K562 (cell line): ENCODE data around the gene CRYBB1. TPM values are rescaled to one million over a fixed set of nuclear protein-coding genes. Genes with fewer than 3 reads are reported as not detected.

Experiments
- E4F1 ChIP-seq: fragments of 250-450 bp; sonication (Bioruptor Pico); IDR thresholded peaks from 2 replicates; pipeline ENCODE4 v1.5.0; 2021; ENCODE audit warnings: mild to moderate bottlenecking, borderline replicate concordance
- ETV1 ChIP-seq: fragments of 450-650 bp; conservative IDR thresholded peaks from 2 replicates; pipeline ENCODE4 v1.6.1; 2016; ENCODE audit warnings: missing genetic modification characterization, control low read depth, low read depth, missing compliant biosample characterization
- FOSL1 ChIP-seq: fragments of 200-800 bp; sonication (Bioruptor generic); conservative IDR thresholded peaks from 2 replicates; pipeline ENCODE4 v1.6.1; 2016; ENCODE audit warnings: missing genetic modification characterization, missing compliant biosample characterization
- HNRNPL ChIP-seq: fragments of 200-400 bp; formaldehyde crosslinking; IDR thresholded peaks from 2 replicates; pipeline ENCODE4 v1.6.1; 2017; ENCODE audit warnings: low read depth, mild to moderate bottlenecking, low read length
- KAT8 ChIP-seq: fragments of 450-650 bp; IDR thresholded peaks from 2 replicates; pipeline ENCODE4 v1.6.1; 2016; ENCODE audit warnings: low read depth, mild to moderate bottlenecking
- PML ChIP-seq: IDR thresholded peaks from 2 replicates; pipeline ENCODE4 v1.6.1; 2012; ENCODE audit warnings: low read length, inconsistent platforms
- POLR2AphosphoS2 ChIP-seq: IDR thresholded peaks from 2 replicates; pipeline ENCODE4 v1.6.1; 2012; ENCODE audit warnings: low read length, improper control_type of control experiment
- POLR3G ChIP-seq: IDR thresholded peaks from 2 replicates; pipeline ENCODE4 v1.6.1; 2011; ENCODE audit not compliant: insufficient read length, insufficient replicate concordance; ENCODE audit errors: extremely low read depth
- SIN3B ChIP-seq: fragments of 450-650 bp; IDR thresholded peaks from 2 replicates; pipeline ENCODE4 v1.6.1; 2017; ENCODE audit warnings: low read depth, mild to moderate bottlenecking, moderate library complexity
- TAF1 ChIP-seq: IDR thresholded peaks from 2 replicates; pipeline ENCODE4 v1.6.1; 2011; ENCODE audit warnings: mild to moderate bottlenecking, low read length, moderate library complexity; ENCODE audit not compliant: insufficient read depth, control insufficient read depth, severe bottlenecking; ENCODE audit errors: extremely low read depth
- ZNF408 ChIP-seq: fragments of 250-450 bp; sonication (Bioruptor Pico); IDR thresholded peaks from 2 replicates; pipeline ENCODE4 v1.4.0; 2020; ENCODE audit warnings: low read depth, mild to moderate bottlenecking, moderate library complexity
- ZNF431 ChIP-seq: sonication (generic); formaldehyde crosslinking; IDR thresholded peaks from 2 replicates; pipeline ENCODE4 v1.8.0; 2022; ENCODE audit warnings: mild to moderate bottlenecking, missing genetic modification reagents
- ZNF717 ChIP-seq: fragments of 250-450 bp; sonication (Bioruptor Pico); IDR thresholded peaks from 2 replicates; pipeline ENCODE4 v1.5.0; 2021
- ZNF75A ChIP-seq: fragments of 450-650 bp; formaldehyde crosslinking; IDR thresholded peaks from 2 replicates; pipeline ENCODE4 v1.4.0; 2020; ENCODE audit warnings: mild to moderate bottlenecking
- polyA plus RNA-seq, 8 experiments: library from polyadenylated mRNA; depleted of rRNA in 4 of 8; stranded (reverse) in 5 of 8; unstranded in 3 of 8; fragments of >200 nt; fragmentation: Nextera tagmentation in 2 of 8; fragmentation: Illumina TruSeq in 1 of 8; extraction: Ambion mirVana in 2 of 8; extraction: Trizol in 1 of 8; gene quantifications; 2 replicates each; pipeline versions ENCODE4 v1.2.1 to v1.2.3, GENCODE V29; 2011 to 2014; ENCODE audit warnings: inconsistent platforms in 1 of 8, missing spikeins in 1 of 8
- total RNA-seq, 7 experiments: library from RNA; depleted of rRNA in 6 of 7; stranded (reverse); fragments of >200 nt in 6 of 7; fragmentation: Illumina TruSeq in 2 of 7; extraction: Trizol in 2 of 7; gene quantifications; 2 replicates each; pipeline versions ENCODE4 v1.2.1 to v1.2.3, GENCODE V29; 2011 to 2021; ENCODE audit warnings: low replicate concordance in 1 of 7
- TF ChIP-seq, protein P1 (sequence below), 2 experiments: fragments of 450-650 bp in 1 of 2; sonication (generic) in 1 of 2; formaldehyde crosslinking in 1 of 2; IDR thresholded peaks; 2 replicates each; pipeline versions ENCODE4 v1.7.1 to v1.9.0; 2016 to 2022; ENCODE audit warnings: inconsistent platforms in 1 of 2, mild to moderate bottlenecking in 1 of 2, missing genetic modification reagents in 1 of 2
- TF ChIP-seq, protein P2 (sequence below): sonication (generic); formaldehyde crosslinking; IDR thresholded peaks from 2 replicates; pipeline ENCODE4 v1.9.0; 2022; ENCODE audit warnings: mild to moderate bottlenecking, missing genetic modification reagents

CRYBB1 gene
- total and polyA plus RNA-seq, 9 of the 15 experiments (the other 6 are each of a cell fraction or from before 2014, with no cell fraction given) = 0.16 to 0.45 (median 0.33) TPM; not detected in 2

DNA sequence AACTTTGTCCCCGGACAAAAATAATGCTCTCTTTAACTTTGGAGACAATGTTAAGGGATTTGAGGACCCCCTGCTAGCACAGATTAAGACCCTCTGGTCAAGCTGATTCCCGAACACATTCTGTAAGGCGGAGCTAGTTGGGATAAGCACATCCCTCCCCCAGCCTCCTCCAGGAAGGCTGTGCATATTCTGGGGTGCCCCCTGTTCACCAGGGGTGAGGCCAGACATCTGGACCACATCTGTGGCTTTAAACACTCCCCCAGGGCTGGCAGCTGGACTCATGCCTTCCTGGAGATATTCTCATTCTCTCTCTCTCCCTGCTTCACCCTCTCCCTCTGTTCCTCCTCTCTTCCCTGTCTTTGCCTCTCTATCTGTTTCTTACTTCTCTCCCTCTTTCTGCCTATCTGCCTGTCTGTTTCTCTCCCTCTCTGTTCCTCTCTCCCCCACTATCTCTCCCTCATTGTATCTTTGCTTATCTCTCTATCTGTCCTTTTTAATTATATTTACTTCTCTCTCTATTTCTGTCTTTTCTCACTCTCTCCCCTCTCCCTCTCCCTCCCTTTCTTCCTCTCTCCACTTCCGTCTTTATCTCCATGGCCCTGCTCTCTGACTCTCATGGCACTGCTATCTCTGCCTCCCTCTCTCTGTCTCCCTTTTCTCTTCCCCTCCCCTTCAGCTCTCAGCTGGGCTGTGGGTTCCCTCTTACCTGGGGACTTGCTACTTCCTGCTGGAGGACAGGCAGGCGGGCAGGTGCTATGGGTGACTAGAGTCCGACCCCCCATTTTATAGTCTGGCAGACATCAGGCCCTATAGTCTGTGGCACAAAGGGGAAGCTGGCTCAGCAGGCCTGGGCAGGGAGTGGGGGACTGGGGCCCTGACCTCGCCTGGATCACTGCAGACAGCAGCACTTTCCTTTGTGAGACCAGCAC is at the start of gene CRYBB1 (continued):
- TF ChIP-seq, protein P1, sequence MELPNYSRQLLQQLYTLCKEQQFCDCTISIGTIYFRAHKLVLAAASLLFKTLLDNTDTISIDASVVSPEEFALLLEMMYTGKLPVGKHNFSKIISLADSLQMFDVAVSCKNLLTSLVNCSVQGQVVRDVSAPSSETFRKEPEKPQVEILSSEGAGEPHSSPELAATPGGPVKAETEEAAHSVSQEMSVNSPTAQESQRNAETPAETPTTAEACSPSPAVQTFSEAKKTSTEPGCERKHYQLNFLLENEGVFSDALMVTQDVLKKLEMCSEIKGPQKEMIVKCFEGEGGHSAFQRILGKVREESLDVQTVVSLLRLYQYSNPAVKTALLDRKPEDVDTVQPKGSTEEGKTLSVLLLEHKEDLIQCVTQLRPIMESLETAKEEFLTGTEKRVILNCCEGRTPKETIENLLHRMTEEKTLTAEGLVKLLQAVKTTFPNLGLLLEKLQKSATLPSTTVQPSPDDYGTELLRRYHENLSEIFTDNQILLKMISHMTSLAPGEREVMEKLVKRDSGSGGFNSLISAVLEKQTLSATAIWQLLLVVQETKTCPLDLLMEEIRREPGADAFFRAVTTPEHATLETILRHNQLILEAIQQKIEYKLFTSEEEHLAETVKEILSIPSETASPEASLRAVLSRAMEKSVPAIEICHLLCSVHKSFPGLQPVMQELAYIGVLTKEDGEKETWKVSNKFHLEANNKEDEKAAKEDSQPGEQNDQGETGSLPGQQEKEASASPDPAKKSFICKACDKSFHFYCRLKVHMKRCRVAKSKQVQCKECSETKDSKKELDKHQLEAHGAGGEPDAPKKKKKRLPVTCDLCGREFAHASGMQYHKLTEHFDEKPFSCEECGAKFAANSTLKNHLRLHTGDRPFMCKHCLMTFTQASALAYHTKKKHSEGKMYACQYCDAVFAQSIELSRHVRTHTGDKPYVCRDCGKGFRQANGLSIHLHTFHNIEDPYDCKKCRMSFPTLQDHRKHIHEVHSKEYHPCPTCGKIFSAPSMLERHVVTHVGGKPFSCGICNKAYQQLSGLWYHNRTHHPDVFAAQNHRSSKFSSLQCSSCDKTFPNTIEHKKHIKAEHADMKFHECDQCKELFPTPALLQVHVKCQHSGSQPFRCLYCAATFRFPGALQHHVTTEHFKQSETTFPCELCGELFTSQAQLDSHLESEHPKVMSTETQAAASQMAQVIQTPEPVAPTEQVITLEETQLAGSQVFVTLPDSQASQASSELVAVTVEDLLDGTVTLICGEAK (IDR thresholded peaks at IDR 0.05) = peak; percentile 58; the same call in 1 of the 2 replicates
- TF ChIP-seq, protein P1 (CRISPR knock-in tag; IDR thresholded peaks at IDR 0.05) = no peak
- TF ChIP-seq ZNF75A (CRISPR knock-in tag) (no peak), POLR2AphosphoS2 (no peak), SIN3B (no peak), ZNF408 (CRISPR knock-in tag) (no peak), ETV1 (no peak), TAF1 (no peak), PML (no peak), HNRNPL (no peak), E4F1 (CRISPR knock-in tag) (no peak), KAT8 (no peak), FOSL1 (tag) (no peak), POLR3G (no peak), ZNF431 (CRISPR knock-in tag) (no peak), ZNF717 (CRISPR knock-in tag) (no peak)
- TF ChIP-seq, protein P2, sequence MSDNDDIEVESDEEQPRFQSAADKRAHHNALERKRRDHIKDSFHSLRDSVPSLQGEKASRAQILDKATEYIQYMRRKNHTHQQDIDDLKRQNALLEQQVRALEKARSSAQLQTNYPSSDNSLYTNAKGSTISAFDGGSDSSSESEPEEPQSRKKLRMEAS (CRISPR knock-in tag) = no peak
